Endometrium (tissue), 2 donors: Measurements from ENCODE around the gene RASAL2.
"Not testable (repeated sequence)": the region's sequence is repeated elsewhere in the genome, so short reads cannot be mapped to it uniquely, and the experiment has no call there.

ENCODE experiments used
- FAIRE-seq: peaks from 2 replicates; lab custom pipeline; 2012; peaks lifted over from hg19 to GRCh38; lab: Jason Lieb, UNC
- donor health status: control.
- donor health status: control.

RASAL2 gene

DNA sequence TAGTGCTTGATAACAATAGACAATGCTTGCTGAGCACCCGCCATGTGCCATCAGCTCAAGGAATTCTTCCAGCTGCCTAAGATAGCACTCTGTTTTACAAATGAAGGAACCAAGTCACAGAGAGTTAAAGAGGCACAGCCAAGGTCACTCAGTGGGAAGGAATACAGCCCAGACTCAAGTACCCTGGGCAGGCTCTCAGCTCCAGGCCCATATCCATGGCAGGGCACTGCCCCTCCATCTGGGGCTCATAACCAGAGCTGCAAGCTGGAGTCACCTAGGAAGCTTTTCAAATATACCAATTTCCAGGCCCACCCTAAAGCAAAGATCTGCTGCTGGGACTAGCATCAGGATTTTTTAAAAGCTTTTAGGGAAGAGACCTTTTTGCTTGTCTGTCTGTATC, 401.3 kb downstream of the RASAL2 start:
- no peak for FAIRE-seq

DNA sequence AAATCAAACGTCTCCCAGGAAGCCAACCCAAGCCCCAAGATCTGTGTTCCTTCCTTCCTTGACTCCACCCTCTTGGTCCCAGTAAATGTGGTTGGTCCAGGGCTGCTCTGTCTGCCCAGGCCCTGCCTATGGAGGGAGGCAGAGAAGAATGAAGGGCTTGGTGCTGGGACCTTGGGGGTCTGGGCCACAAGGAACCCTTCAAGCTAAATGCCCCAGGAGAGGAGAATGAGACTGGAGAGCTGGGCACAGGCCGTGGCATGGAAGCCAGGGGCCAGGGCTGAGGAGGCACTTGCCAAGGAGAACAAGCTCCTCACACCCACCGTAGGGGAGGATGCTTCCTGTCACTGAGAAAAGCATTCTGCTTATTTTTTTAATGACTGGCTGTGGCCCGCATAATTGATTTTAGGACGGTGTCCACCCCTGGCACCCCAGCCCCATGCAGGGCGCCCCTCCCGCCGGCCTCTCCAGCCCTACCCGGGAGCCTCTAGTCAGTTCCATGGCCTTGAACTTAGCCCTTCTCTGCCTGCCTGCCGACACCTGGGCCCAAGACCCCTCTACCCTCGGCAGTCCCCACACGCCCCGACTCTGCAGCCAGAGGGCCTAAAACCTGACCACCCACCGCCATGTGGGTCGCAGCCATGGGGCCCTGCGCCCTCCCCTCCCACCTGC, 402.0 kb downstream of the RASAL2 start:
- FAIRE-seq, result no peak

DNA sequence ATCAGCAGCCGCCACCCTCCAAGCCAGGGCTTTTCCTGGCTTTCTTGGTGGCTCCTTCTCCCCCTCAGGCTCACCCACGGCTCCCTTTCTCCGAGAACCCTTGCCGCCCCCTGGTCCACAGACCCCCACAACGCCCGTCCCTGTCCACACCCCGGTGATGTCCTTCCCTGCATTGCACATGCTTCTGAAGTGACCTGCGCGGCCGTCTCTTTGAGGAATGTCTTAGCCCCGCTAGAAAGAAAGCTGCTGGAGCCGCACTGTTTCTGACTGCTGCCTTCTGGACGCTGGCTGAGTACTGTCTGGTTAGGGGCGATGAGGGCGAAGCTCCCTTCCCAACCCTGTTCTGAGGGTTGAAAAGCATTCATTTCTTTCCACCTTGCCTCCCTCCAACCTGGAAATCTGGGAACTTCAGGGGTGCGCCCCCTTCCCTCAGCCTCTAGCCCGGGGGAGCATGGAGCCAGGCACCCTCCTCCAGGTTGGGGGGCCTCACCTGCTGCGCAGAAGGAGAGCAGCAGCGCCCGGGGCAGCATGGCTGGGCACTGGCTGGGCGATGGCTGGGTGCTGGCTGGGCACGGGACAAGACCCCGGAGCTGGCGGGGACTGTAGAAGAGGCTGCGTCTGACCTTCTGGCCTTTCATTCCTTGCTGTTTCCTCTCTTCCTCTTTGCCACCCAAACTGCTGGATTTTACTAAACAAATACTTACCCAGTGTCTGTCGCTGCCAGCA, 402.7 kb downstream of the RASAL2 start, which contains the start of gene CLEC20A:
CLEC20A (minus strand) TSS at position 555 of the 726 bp plus-strand sequence; CDS start at position 530, 25 bp downstream.
- FAIRE-seq, result no peak

DNA sequence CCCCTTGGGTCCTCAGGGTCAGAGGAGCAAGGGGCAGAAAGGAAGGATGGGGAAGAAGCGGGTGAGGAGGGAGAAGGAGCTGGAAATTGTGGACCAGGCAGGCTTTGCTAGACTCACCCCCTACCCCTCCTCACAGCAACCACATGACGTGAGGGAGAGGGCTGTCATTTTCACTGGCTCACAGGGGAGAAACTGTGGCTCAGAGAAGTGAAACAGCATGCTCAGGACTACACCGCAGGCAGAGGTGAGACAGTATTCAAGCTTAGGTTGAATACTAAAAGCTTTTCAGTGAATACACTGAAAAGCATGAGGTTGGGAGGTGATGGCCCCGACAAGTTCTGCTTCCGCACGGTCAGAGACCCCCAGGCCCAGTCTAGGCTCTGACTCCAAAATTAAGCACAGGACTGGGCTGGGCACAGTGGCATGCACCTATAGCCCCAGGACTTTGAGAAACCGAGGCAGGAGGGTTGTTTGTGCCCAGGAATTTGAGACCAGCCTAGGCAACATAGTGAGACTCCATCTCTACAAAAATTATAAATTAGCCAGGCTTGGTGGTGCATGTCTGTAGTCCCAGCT, 404.1 kb downstream of the RASAL2 start:
- no peak for FAIRE-seq

DNA sequence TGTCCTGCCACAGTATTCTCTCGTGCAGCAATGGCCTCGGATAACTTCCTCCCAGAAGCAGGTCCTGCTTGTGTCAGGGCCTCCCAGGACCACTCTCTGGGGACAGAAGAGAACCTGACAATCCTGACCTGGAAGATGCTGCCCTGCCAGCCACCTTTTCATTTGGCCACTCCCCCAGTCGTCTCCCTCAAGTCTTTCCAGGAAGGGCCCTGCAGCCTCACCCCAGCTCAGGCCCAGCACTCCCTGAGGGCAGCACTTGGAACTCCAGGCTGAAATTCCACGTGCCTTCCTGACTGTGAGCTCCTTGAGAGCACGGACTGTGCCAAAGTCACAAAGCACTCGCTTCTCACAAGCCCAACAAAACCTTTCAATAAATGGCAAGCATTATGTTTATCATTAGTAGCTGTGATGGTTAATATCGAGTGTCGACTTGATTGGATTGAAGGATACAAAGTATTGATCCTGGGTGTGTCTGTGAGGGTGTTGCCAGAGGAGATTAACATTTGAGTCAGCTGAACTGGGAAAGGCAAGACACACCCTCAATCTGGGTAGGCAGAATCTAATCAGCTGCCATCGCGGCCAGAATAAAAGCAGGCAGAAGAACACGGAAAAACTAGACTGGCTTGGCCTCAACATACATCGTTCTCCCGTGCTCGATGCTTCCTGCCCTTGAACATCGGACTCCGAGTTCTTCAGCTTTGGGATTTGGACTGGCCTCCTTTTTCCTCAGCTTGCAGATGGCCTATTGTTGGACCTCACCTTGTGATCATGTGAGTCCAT, 405.2 kb downstream of the RASAL2 start:
- FAIRE-seq, result no peak

DNA sequence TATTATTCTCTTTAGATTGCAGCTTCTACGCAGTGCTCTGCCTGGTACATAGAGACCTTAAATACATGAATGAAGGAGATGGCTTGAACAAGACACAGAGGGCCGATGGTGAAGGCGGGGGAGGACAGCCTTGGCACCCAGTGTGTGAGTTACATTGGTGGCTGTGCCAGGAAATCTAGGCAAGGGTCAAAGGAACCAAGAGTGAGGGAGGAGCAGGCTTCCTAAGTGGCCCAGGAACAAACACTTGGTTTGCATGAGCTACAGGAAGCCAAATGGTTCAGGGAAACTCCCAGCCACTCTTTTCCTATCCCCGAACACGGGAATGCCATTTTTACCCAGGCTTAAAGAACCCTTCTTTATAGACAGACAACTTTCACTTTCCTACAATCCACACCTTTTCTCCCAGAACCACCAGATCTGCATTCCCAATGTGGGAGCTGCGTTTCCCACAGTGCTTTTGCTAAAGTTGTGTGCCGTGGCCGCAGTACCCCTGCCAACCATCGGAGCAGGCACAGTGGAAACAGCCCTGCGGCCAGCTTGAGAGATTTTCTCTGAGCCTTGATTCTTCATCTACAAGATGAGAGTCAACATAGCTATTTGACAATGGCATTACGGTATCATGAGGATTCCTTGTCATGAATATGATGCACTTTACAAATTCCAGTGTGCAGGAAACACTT, 406.3 kb downstream of the RASAL2 start:
- no peak for FAIRE-seq

DNA sequence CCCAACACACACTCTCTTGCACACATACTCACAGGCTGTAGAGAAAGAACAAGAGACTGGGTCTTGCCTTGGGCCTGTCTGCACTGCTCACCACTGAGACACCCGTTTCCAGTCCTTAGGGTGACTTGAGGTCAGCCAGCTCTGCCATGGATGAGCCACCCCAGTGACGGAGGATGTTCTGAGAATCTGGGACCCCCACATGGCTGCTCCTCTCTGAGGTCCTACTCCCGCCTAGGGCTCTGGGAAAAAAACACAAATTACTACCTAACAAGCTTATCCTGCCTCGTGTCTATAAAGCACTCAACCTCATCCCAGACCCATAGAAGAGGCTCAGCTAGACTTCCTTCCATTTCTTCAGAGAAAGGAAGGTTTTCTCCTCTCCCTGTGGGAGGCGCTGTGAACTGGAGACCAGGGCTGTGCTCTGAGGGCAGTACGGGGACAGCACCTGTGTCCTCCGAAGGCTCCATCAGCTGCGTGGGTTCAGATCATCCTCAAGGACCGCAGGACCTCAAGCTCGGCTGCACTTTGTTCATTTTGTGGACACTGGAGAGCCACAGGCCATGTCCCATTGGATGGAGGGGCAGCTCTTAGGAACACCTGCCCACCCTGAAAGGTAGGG, 407.1 kb downstream of the RASAL2 start:
- FAIRE-seq, result no peak

DNA sequence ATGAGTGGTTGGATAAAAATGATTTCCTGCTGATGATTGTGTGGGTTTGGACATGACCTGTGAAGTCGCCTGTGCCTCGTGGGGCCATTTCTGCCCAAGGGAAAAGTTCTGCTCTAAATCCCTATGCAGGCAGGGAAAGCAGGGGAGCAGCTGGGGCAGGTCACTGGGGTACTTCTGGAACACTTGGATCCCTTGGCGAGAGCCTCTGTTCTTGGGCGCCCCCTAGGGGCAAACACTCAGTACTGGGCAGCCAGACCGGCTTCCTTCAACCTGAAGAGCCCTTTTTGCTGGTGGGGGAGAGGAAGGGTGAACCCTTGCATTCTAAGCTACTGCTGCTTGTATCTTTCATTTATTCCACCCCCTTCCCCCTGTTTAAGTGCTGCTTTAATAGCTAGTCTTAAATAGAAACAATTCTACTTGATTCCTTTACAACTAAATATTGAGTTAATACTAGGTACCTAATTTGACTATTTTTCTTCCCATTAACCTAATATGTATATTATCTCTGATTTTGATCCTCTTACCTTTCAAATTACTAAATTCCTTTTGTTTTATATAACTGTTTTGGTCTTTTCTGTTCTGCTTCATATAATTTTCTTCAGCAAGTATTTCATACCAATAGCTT, 407.9 kb downstream of the RASAL2 start:
- FAIRE-seq, result no peak

DNA sequence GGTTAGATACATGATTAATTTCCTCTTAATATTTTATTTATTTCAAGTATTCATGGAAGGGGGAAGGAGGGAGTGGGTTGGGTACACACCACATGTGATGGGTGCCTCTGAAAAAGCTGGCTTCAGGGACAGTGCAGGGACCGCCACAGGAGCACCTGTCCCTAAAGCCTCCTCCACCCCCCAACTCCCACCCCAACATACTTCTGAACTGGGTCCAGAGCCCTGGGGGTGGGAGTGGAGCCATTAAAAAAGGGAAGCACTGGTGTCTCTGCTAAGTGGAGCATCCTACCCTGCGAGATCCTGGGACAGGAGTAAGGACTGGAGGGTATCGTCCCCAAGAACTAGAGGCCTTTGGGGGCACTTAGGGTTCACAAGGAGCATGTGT, 408.4 kb downstream of the RASAL2 start:
- FAIRE-seq, result no peak

DNA sequence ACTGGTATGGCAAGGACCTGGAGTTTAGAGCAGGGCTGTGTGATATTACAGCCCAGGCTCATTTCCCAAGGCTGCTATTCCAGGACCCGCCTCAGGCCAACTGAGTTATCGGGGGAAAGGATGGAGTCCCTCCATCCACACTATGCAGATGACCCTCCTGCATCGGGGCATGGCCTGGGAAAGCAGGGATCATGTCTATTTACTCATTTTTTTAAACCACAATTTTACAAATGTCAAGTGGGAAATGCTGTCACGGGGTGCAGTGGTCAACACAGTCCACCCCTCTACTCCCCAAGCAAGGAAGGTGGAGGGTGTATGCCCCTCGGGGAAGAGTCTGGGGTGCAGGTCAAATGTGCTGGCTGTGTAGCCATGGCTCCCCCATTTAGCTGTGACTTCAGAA, 409.0 kb downstream of the RASAL2 start:
- FAIRE-seq, result no peak

DNA sequence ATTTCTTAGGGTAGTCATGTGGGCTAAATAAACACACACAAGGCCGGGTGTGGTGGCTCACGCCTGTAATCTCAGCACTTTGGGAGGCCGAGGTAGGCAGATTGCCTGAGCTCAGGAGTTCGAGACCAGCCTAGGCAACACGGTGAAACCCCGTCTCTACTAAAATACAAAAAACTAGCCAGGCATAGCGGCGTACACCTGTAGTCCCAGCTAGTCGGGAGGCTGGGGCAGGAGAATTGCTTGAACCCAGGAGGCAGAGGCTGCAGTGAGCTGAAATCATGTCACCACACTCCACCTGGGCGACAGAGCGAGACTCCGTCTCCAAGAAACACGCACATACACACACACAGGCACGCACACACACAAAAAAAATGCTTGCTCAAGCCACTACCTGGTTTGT, 409.4 kb downstream of the RASAL2 start:
- FAIRE-seq, result not testable (repeated sequence)

DNA sequence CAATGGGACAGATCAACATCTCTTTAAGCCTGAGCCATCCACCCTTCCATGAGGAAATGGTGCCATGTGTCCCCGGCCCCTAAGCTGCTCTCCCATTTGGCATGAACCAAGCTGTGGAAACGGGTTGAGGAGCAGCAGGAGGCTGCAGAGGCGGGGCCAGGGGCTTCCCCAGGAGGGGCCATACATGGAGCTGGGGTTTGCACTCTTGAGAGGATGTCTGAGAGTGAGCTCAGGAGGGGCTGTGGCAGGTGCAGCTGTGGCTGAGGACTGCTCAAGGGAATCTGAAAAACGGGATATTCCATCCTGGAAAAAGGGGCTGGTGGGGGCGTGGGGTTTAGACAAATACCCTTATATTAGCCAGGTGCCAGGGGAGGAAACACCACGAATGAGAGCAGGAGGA, 409.9 kb downstream of the RASAL2 start:
- FAIRE-seq, result no peak

DNA sequence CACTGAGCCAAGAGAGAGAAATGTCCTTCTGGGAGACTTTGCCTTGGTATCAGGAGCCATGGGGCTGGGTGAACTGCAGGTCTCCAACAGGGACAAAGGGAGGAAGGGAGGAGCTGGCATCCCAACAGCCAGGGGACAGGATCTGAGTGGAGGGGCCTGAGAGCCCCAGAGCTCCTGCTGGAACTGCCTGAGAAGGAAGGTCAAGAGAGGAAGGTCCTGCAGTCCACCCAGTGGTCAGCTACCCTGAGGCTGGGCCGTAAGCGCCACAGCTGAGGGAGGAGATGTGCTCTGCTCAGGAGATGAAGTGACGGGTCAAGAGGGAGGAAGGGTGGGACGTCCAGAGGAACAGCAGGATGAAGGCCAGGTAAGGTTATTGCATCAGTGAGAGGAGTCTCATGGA, 410.4 kb downstream of the RASAL2 start:
- no peak for FAIRE-seq

DNA sequence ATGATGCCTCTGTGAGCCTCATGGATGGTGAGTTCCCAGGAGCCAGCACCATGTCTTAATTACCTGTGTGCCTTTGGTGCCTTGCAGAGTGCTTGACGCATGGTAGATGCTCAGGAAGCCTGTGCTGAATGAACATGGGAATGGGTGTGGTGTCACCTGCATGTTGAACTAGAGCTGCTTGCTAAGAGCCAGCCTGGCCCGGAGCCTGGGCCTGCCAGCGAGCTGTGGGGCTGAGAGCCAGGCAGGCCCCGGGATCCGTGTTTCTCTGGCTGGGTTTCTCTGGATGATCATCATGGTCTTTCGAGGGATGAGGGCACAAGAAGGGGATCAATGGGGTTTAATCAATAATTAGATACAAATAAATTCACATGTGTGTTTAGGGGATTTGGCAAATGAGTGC, 412.3 kb downstream of the RASAL2 start:
- no peak for FAIRE-seq

DNA sequence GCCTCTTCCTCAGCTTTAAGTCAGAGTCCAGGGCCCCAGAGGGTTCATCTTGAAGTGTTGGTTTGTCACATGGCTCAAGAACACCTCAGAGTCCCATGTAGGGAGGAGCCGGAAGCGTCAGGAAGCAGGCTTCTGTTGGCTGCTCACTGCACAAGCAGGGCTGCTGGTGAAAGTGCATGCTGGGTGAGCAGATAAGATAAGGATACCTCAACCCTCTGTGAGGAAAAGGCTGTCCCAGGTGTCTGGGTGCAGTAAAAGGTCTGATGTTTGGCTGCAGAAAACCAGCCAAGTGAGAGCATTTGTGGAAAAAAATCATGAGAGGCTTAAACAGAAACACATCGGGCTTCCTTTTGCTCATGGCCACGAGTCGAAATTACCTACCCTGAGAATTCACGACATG, 412.8 kb downstream of the RASAL2 start:
- no peak for FAIRE-seq

DNA sequence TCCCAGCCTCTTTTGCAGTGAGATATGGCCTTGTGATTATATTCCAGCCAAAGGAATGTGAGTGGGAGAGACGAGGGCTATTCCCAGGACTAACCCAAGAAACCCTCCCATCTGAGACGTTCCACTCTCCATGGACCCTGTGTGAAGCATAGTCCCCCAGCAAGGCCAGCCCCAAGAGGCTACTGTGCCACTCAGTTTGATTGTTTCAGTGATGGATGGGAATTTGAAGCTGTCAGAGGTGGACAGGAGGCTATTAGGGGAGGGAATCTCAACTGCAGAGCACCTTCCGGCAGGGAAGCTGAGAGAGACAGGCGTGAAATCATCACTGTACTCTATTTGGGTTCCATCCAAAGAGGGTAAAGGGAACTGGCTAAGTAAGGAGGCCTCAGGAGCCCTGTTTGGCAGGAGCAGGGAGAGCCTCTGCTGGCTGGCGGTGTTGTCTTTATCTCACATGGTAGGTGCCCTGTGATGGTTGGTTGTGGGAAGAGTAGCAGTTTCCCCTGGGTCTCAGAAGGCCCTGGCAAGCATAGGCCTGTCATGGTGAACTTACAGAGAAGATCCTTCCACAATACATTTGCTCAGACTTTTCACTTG, 415.6 kb downstream of the RASAL2 start:
- no peak for FAIRE-seq

DNA sequence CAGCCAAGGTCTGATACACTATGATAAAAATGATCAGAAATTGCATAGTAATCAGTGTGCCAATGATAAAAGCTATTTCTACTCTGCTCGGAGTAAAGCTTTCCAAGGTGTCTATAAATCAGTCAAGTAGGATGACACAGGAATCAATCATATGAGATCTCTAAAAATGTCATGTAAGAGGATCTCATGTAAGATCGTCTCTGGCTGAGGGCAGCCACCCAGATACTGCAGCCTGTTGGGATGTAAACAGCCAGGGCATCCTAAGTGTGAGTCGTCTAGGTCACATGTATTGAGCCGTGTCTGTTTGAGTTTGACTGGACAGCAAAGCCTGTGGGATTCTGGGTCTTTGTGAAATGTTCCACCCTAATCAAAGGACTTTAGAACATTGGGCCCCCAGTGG, 416.3 kb downstream of the RASAL2 start:
- FAIRE-seq, result no peak

DNA sequence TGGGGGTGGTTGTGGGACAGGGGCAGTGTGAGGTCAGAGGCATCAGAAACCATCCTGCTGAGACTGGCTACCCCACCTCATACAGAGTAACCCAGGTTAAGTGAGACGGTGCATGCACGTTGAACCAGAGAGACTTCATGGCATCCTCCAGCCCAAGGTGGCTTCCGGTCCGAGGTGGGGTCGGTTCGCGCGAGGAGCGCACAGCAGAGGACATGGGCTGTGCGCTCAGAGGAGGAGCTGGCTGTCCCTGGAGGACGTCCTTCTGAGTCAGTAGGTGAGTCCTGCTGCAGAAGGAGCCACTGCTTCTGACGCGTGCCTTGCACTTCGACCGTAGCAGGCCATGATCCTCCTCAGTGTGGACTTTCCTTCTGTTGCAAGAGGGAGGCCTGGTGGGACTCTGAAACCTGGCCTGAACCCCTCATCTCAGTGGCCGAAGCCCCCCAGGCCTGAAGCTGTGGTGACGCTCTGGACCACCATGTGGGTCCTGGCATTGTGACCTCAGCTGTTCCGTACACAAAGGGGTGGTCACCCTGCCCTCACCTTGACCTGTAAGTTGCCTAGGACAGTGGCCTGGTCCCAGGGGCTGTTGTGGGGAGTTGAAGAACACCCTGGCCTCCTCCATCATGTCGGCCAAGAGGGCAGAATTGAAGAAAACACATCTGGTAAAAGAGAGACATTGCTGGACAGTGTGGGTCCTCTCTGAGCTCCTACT, 418.8 kb downstream of the RASAL2 start, which contains the start of gene TEX35:
TEX35 (plus strand) TSS at position 544 of the 712 bp plus-strand sequence; CDS start at position 624, 80 bp downstream.
- no peak for FAIRE-seq

DNA sequence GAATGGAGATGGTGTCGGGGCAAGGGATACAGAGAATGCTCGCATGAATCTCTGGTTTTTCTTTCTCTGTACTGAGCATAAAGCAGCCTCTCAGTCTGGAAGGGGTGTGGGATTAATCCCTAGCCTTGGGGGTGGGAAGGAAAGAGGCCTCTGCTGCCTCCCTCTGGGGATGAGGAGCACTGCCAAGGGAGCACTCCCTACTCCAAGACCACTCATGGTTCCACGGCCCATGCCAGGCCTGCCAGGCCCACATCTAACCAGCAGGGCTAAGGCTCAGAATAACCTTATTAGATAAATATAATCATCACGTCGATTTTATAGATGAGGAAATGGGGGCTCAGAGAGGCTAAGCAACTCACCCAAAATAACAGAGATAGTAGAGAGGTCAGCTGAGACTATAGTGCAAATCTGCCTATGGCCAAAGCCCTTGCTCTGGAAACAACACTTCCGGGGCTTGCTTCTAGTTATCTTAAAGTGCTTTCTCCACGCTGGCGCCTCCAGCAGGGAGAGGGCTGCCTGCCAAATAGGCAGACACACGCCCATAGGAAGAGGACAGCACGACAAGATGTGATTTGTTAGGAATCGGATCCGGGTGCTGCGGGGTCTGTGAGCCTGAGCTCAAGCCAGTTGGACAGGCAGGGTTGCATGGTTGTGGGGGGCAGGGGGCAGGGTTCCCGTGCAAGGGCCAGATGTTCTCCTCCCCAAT, 419.5 kb downstream of the RASAL2 start:
- FAIRE-seq, result no peak
